ENCODE data around the gene OXCT1.

OXCT1 gene

GRCh38 chr5:41877408-41877807 lies 7.2 kb upstream of the OXCT1 start:
- Mint-ChIP-seq H3K27ac (no peak overlapping the region), H3K4me1 (peaks cover 4% of the 10 kb centered on the region), H3K27me3 (ENCODE audit: low read depth) (no peaks in the 10 kb centered on the region), H3K36me3 (ENCODE audit: low read depth) (no peaks in the 10 kb centered on the region), H3K9me3 (no peaks in the 10 kb centered on the region), H3K4me3 (no peak overlapping the region)
- no peak for TF ChIP-seq CTCF (IDR thresholded peaks at IDR 0.05; ENCODE audit: unreplicated experiment in 3 of 3)

GRCh38 chr5:41876678-41877077 lies 6.5 kb upstream of the OXCT1 start:
- Mint-ChIP-seq H3K4me1 (peaks cover 4% of the 10 kb centered on the region), H3K36me3 (ENCODE audit: low read depth) (no peaks in the 10 kb centered on the region), H3K9me3 (no peaks in the 10 kb centered on the region), H3K27me3 (ENCODE audit: low read depth) (no peaks in the 10 kb centered on the region), H3K4me3 (no peak overlapping the region), H3K27ac (no peak overlapping the region)
- TF ChIP-seq CTCF (IDR thresholded peaks at IDR 0.05; ENCODE audit: unreplicated experiment in 3 of 3), result no peak

- no peak overlapping the region for H3K27ac Mint-ChIP-seq
- H3K36me3 Mint-ChIP-seq (ENCODE audit: low read depth), result no peaks in the 10 kb centered on the region
- peaks cover 8% of the 10 kb centered on the region for H3K4me1 Mint-ChIP-seq
- H3K9me3 Mint-ChIP-seq, result no peaks in the 10 kb centered on the region
- H3K4me3 Mint-ChIP-seq, result no peak overlapping the region
- no peak for TF ChIP-seq CTCF (IDR thresholded peaks at IDR 0.05; ENCODE audit: unreplicated experiment in 3 of 3)
- H3K27me3 Mint-ChIP-seq (ENCODE audit: low read depth), result no peaks in the 10 kb centered on the region
These were observed 4.9 kb upstream of the OXCT1 start for GRCh38 chr5:41875121-41875520.

GRCh38 chr5:41874512-41875060 lies 4.4 kb upstream of the OXCT1 start:
- no peak for TF ChIP-seq CTCF (IDR thresholded peaks at IDR 0.05; ENCODE audit: unreplicated experiment in 3 of 3)
- no peaks in the 10 kb centered on the region for H3K27me3 Mint-ChIP-seq (ENCODE audit: low read depth)
- peaks cover 8% of the 10 kb centered on the region for H3K4me1 Mint-ChIP-seq
- H3K4me3 Mint-ChIP-seq, result no peak overlapping the region
- no peak overlapping the region for H3K27ac Mint-ChIP-seq
- no peaks in the 10 kb centered on the region for H3K36me3 Mint-ChIP-seq (ENCODE audit: low read depth)
- no peaks in the 10 kb centered on the region for H3K9me3 Mint-ChIP-seq

GRCh38 chr5:41871852-41872251 lies 1.6 kb upstream of the OXCT1 start:
- Mint-ChIP-seq H3K27me3 (ENCODE audit: low read depth) (no peaks in the 10 kb centered on the region), H3K36me3 (ENCODE audit: low read depth) (no peaks in the 10 kb centered on the region), H3K27ac (no peak overlapping the region), H3K9me3 (no peaks in the 10 kb centered on the region), H3K4me1 (peaks cover 17% of the 10 kb centered on the region), H3K4me3 (peak overlapping the region in 2 of 3 experiments; percentile 32 to 64)
- no peak for TF ChIP-seq CTCF (IDR thresholded peaks at IDR 0.05; ENCODE audit: unreplicated experiment in 3 of 3)

- peak overlapping the region; percentile 87 to 92 (median 92) for H3K4me3 Mint-ChIP-seq
- no peaks in the 10 kb centered on the region for H3K36me3 Mint-ChIP-seq (ENCODE audit: low read depth)
- H3K4me1 Mint-ChIP-seq, result peaks cover 21% of the 10 kb centered on the region
- H3K27me3 Mint-ChIP-seq (ENCODE audit: low read depth), result no peaks in the 10 kb centered on the region
- peak overlapping the region; percentile 30 to 86 (median 77) for H3K27ac Mint-ChIP-seq
- no peaks in the 10 kb centered on the region for H3K9me3 Mint-ChIP-seq
- no peak for TF ChIP-seq CTCF (IDR thresholded peaks at IDR 0.05; ENCODE audit: unreplicated experiment in 3 of 3)
These were observed 413 bp upstream of the OXCT1 start for GRCh38 chr5:41870627-41871048.

Data from nephron (organoid).